Suprapubic skin (tissue), 2 donors: ENCODE measurements around the gene NEU4.
"Not testable (repeated sequence)": the region's sequence is repeated elsewhere in the genome, so short reads cannot be mapped to it uniquely, and the experiment has no call there.

Source experiments
- EP300 ChIP-seq: sonication (generic); formaldehyde crosslinking; IDR thresholded peaks from one replicate; pipeline ENCODE4 v1.6.1; 2017; ENCODE audit warnings: antibody characterized with exemption
- POLR2A ChIP-seq, 2 donors: fragments of 450-650 bp; IDR thresholded peaks; one replicate each; pipeline ENCODE4 v1.6.1; 2017; ENCODE audit warnings: antibody characterized with exemption in 2 of 2, mild to moderate bottlenecking in 2 of 2, moderate library complexity in 2 of 2

DNA sequence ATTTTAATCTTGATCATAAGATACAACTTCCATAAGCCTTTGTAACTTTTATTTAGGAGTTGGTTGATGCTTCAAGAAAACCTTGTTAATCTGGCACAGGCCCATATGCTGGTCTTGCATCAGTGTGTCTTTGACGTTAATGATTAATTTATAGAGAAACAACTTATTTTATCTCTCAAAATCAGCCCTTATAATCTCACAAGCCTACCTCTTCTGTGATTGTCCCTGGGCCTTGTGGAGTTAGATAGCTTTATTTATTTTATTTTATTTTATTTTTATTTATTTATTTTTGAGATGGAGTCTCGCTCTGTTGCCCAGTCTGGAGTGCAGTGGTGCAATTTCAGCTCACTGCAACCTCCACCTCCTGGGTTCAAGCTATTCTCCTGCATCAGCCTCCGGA lies 26.9 kb upstream of the NEU4 start:
- TF ChIP-seq EP300; POLR2A (IDR thresholded peaks at IDR 0.05): not testable (repeated sequence)
